Stimulated activated CD8-positive, alpha-beta memory T cell treated with anti-CD3 and anti-CD28 coated beads, Interleukin-7, amount 100 ng/mL, for 4 hours (primary cell): ENCODE data around the gene SORCS2.

Experiments used
- DNase-seq, 2 donors: peaks; one replicate each; pipeline ENCODE4 v3.0.0-alpha.2; 2020; ENCODE audit warnings: low read depth in 2 of 2

Gene SORCS2

DNA sequence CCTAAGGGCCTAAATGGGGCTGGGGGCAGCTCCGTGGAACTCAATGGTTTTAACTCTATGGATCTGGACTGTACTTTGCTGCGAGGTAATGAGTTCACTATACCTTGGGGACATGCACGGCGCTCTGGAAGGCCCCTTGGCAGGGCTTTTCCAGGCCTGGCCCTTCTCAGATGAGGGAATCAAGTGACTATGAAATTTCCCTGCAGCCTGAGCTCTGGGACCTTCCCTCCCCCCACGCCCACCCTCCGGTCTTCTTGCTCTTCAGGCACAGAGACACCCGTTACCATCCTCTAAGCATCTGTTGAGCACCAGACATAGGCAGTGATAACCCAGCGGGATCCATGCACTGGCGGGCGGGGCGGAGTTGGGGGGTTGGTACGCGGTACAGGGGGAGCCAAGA lies 133.2 kb downstream of the SORCS2 start:
- no peak for DNase-seq

GRCh38 chr4:7326306-7326692 lies 134.0 kb downstream of the SORCS2 start:
- DNase-seq = no peak

DNA sequence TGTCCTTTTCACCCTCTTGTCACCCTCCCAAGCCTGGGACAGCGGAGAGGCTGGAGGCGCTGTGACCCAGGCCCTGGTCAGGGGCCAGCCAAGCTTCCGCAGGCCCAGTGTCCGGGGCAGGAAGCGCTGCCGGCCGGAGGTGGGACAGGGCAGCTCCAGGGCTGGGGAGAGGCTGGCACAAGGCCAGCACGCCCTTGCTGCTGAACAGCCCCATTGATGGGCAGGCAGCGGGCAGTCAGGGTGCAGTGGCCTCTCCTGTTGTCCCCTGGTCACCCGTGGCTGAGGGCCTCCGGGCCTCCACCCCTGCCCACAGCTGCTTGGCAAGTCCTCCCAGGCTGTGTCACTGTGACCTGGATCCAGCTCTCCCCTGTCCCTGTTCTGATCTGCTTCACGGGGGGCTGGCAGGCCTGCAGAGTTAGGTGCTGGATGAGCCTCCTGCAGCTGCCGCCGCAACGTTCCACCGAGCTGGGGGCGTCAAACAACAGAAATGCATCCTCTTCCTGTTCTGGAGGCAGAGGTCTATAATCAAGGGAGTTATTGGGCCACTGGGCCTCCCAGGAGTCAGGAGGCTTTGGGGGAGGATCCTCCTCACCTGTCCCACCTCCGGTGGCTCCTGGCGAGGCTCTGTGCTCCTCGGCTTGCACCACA lies 134.5 kb downstream of the SORCS2 start:
- DNase-seq = no peak

DNA sequence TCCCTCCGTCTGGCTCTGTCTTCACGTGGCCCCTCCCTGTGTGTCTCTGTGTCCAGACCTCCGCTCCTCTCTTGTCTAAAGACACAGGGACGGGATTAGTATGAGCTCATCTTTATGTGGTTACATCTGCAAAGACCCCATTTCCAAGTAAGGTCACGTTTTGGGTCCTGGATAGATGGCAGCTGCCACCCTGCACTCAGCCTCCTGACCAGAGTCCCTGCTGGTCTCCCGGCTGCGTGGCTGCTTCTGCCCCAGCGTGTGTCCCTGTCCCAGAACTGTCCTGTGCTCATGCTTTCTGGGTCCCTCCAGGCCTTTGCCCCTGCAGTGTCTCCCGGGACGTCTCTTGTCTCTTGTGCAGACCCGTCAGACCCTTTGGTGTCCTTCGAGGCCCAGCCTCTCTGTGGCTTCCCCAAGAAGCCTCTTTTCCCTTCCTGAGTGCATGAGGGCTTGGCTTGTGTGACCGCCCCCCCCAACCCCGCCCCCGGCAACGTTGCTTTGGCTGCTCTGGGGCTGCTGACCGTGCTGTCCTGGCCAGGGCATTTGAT lies 135.1 kb downstream of the SORCS2 start:
- DNase-seq = no peak

- no peak for DNase-seq
Measured at GRCh38 chr4:7328162-7328912, 136.0 kb downstream of the SORCS2 start.

- no peak for DNase-seq
Measured at GRCh38 chr4:7328913-7329638, 136.7 kb downstream of the SORCS2 start.

- DNase-seq = no peak
Measured at GRCh38 chr4:7330031-7330596, 137.8 kb downstream of the SORCS2 start.

DNA sequence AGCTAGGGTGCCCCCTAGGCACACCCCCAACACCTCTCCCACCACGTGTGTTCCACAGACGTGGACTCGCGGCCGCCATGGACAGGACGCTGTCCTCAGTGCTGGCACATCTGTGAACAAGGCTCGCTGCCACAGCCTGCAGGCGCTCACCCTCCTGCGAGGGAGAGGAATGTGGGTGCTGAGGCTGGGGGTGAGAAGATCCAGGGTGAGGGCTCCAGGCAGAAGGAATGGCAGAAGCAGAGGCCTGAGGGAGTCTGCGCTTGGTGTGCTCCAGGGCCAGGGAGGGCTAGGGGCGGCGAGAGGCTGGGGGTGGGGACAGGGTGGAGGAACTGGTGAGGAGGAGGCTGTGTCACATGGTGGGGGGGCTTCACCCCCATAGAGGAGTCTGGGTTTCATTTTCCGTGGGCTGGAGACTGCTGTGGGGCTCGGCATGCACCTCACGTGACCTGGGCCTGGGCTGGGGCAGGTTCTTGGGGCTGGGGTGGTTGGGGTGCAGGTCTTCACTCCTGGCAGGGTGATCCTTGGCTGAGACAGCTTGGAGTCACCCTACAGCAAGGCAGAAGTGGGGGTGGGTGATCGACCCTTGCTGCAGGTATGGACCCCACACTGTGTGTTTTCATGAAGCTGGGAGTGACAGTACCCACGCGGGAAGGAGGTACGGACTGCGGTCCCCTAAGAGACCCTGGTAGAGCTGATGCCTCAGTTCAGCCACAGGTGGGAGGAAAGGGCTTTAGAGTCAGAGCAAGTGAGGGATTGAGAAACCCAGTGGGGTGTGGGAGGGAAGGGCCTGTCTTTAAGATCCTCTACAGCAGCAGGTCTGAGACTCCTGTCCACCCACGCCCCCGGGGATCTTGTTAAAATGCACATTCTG lies 138.7 kb downstream of the SORCS2 start:
- no peak for DNase-seq

DNA sequence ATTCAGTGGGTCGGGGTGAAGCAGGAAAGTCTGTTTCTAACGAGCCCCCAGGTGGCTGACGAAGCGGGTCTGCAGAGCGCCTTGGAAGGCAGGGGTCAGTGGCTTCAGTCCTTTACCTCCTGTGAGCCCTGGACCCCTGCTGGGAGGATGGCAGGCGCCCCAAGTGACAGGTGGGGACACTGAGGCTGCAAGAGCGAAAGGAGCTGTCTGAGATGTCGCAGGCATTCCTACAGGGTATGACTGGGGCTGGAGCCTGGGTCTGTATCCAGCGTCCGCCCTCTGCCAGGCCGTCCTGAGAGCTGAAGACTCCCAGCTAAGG lies 139.3 kb downstream of the SORCS2 start:
- no peak for DNase-seq

GRCh38 chr4:7332216-7333023 lies 140.1 kb downstream of the SORCS2 start:
- DNase-seq = no peak

DNA sequence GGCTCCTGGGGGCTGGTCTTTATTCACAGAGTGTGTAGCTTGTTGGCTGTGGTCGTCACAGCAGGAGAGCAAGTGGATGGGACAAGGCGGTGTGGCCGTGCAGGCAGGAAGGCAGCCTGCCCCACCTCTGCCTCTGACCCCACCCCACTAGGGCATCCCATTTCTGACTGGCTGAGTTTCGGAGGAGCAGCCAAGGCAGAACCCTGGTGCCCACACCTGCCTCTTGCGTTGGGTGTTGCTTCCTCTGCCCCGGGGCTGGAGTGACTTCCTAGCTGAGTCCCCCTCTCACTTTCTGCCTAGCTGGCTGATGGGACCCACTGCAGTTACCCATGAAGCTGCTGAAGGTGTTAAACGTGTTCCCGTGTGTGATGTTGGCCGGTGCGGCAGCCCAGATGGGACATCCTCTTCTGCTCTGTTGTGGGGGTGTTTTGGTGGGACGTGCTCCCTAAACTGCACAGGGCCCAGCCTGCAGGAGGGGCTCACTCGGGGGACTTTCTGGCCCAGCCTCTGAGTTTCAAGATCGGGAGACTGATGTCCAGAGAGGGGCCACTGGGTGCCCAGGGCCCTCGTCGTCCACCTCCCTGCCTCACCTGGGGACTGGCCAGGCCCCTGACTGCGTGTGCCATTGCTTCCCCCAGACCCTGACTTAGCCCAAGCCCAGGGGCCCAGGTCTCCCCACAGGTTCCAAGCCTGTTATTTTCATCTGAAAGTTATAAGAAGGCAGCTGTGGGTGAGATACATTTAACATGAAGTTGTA lies 140.9 kb downstream of the SORCS2 start:
- no peak for DNase-seq

DNA sequence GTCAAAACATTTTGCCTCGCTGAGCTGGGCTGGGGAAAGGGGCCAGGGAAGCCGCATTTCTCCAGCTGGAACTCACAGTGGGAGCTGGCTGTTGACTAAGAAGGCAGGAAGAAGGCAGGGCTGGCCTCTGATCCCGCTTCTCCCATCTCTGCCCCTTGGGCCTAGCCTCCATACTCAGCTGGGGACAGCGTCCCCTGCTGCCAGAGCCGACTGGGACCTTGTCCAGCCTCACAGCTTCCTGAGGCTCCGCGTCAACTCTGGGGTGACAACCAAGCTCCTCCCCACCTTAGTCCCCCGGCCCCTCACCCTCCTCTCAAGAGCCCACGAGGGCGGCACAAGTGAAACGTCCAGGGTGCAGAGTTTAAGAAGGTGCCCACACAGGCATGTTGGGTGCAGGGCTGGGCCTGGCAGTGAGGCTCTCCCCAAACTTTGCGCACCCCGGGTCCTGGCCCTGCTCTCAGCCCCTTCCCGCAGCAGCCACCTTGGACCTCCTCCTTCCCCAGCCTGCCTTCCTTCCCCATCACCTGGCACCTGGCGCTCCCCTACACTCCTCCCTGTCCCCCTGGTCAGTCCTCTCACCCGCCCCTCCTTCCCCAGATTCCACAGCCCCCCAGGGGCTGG lies 141.6 kb downstream of the SORCS2 start:
- no peak for DNase-seq

- DNase-seq = no peak
Measured at GRCh38 chr4:7334521-7335275, 142.4 kb downstream of the SORCS2 start.

GRCh38 chr4:7335344-7336066 lies 143.2 kb downstream of the SORCS2 start:
- no peak for DNase-seq

DNA sequence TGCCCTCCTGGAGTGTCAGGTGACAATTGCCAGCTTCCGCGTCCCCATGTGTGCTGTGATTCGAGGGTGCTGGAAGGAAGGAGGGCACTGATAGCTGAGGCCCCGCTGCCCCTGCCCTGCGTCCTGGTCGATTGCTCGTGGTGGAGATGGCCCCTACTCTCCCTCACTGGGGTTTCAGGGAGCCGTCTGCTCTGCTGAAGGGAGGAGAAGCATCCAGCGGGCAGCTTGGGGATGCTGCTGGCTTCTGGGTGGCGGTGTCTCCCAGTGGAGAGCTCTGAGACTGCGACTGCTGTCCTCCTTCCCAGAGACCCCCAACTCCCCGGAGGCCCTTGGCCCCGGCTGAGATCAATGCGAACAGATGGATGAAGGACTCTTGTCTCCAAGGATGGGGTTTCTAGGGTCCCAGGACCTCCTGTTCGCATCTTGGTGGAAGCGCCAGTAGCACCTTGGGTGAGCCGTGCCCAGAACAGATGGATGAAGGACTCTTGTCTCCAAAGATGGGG lies 143.8 kb downstream of the SORCS2 start:
- DNase-seq = no peak

DNA sequence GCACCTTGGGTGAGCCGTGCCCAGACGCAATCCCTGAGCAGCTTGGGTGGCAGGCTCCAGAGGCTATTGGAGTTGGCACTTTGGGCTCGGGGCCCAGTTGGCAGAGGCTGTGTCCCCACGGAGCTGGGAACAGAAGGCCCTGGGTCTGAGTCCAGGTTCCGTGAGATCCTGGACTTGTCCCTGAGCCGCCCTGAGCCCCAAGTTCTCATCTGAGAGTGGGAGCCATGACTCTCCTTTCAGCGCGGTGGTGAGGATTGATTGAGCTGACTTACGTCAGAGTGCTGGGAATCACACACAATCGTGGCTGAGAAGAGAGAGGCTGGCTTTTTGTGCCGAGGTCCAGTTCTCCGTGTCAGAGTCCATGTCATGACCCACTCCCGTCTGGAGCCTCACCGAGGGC lies 144.4 kb downstream of the SORCS2 start:
- DNase-seq = no peak

DNA sequence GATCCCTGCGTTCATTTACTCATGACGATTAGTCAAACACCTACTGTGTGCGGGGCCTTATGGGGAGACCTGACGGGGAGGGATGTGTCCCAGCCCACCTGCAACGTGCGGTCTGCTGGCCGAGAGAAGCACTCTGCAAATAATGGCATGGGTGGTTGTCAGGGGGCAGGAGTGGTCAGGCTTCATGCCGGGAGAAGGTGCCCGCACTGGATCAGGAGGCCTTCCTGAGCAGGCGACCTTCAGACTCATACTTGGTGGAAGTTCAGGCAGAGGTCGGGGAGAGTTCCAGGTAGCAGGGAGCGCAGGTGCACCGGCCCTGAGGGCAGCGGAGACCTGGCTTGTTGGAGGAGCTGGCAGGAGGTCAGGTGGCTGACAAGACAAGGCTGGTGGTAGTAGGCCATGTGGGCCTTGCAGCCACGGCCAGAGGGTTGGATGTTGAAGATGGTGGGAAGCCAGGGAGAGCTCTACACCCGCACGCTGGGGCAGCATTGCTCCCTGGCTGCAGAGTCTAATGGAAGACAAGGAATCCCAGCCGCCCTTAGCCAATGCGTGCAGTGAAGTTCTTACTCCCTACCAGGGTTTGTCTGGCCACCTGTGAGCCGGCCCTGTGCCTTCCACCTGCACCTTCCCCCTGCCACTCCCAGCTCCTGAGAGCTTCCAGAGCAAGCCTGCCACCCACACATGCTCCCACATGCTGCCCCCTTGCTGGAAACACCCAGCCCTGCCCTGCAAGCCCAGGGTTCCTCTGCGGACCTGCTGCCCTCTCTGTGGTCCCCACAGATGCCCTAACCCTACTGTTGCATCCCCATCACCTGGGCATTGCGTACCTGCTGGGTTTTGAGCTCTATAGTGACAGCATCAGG lies 145.1 kb downstream of the SORCS2 start:
- no peak for DNase-seq
